GM12872 (cell line): ENCODE measurements around the gene GAGE13.
"Not testable (repeated sequence)": the region's sequence is repeated elsewhere in the genome, so short reads cannot be mapped to it uniquely, and the experiment has no call there.

Source experiments
- TF ChIP-seq, protein P1 (sequence below): IDR thresholded peaks from 3 replicates; pipeline ENCODE4 v1.5.1; 2011; ENCODE audit warnings: low read depth, mild to moderate bottlenecking, low read length, moderate library complexity; ENCODE audit not compliant: insufficient read depth

GAGE13 gene

DNA sequence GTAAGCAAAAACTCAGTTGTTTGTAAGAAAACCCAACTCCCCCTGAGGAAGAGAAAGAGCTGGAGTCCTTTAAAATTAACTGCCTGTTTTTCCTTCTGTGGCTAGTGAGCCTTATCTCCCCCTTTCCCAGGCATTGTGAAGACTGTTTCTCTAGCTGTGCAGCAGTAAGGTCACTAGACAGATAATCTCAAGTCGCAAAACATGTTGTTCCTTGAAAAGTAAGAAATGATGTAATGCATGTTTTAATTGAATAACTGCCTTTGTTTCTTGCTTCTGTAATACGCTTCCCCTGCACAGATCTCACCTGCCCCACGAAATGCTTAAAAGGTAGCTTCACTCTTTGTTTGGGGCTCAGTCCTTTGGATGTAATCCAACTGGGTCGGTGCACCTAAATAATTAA, 15.3 kb upstream of the GAGE13 start:
- TF ChIP-seq, protein P1, sequence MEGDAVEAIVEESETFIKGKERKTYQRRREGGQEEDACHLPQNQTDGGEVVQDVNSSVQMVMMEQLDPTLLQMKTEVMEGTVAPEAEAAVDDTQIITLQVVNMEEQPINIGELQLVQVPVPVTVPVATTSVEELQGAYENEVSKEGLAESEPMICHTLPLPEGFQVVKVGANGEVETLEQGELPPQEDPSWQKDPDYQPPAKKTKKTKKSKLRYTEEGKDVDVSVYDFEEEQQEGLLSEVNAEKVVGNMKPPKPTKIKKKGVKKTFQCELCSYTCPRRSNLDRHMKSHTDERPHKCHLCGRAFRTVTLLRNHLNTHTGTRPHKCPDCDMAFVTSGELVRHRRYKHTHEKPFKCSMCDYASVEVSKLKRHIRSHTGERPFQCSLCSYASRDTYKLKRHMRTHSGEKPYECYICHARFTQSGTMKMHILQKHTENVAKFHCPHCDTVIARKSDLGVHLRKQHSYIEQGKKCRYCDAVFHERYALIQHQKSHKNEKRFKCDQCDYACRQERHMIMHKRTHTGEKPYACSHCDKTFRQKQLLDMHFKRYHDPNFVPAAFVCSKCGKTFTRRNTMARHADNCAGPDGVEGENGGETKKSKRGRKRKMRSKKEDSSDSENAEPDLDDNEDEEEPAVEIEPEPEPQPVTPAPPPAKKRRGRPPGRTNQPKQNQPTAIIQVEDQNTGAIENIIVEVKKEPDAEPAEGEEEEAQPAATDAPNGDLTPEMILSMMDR, result no peak

DNA sequence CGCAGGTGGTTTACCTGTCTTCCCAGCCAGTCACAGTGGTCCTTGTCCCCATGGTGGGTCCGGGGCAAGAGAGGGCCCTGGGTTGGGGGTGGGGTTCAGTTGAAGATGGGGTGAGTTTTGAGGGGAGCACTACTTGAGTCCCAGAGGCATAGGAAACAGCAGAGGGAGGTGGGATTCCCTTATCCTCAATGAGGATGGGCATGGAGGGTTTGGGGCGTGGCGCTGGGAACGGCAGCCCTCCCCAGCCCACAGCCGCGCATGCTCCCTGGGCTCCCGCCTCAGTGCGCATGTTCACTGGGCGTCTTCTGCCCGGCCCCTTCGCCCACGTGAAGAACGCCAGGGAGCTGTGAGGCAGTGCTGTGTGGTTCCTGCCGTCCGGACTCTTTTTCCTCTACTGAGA, 9.6 kb upstream of the GAGE13 start, which contains the start of gene GAGE12J:
Gene GAGE12J (plus strand): TSS at position 301 of the 400 bp plus-strand sequence. CDS start 1,157 bp downstream, outside the sequence.
- TF ChIP-seq, protein P1, result not testable (repeated sequence)
